GM20431 (cell line): ENCODE measurements around the gene PIP5KL1.

ENCODE experiments used
- in situ Hi-C: fragments of 300-500 bp; cut with MseI, MboI; formaldehyde crosslinking; loops from one replicate; pipeline ENCODE4 v1.15.0; 2020; ENCODE audit warnings: low sequenced_read_pairs; ENCODE audit not compliant: unreplicated experiment

PIP5KL1 gene, protein sequence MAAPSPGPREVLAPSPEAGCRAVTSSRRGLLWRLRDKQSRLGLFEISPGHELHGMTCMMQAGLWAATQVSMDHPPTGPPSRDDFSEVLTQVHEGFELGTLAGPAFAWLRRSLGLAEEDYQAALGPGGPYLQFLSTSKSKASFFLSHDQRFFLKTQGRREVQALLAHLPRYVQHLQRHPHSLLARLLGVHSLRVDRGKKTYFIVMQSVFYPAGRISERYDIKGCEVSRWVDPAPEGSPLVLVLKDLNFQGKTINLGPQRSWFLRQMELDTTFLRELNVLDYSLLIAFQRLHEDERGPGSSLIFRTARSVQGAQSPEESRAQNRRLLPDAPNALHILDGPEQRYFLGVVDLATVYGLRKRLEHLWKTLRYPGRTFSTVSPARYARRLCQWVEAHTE

DNA sequence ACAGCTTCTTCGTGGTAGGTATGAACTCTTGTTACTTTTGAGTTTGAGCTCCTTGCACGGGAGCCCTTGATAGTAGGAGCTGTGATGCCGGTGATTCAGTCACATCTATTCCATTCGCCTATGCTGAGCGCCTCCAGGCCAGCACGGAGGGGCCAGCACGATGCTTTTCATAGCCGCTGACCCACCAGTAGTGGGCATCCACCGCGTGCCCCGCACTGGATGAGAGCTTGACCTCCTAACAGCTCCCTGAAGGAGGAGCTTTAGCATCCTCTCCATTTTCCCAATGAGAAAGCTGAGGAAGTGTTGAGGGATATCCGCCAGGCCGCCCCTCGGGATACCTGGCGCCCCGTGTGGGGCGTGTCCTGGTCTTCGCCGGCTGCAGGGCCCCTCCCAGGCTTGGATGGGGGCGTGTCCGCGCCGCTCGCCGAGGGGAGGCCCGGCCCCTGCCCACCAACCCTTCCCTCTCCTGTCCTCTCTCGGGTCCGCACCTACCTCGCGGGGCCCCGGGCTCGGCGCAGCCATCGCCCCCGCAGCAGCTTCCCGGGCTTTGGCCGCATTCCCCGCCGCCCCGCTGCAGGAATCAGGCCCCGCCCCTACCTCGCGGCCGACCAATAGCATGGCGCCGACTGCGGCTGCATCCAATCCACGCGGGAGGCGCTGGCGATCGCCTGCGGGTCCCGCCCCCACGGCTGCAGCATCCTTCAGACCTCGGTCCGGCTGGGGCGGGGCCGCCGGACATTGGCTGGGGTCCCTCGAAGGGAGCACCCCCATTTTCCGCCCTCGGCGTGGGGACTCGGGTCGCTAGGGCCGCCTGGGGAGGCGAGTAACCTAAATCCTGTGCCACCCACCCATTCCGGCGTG is at the start of gene PIP5KL1:
Gene PIP5KL1 (minus strand): TSS at position 547 of the 861 bp plus-strand sequence. CDS start 25 bp downstream, at position 522.
- in situ Hi-C loops, result no loop called here

DNA sequence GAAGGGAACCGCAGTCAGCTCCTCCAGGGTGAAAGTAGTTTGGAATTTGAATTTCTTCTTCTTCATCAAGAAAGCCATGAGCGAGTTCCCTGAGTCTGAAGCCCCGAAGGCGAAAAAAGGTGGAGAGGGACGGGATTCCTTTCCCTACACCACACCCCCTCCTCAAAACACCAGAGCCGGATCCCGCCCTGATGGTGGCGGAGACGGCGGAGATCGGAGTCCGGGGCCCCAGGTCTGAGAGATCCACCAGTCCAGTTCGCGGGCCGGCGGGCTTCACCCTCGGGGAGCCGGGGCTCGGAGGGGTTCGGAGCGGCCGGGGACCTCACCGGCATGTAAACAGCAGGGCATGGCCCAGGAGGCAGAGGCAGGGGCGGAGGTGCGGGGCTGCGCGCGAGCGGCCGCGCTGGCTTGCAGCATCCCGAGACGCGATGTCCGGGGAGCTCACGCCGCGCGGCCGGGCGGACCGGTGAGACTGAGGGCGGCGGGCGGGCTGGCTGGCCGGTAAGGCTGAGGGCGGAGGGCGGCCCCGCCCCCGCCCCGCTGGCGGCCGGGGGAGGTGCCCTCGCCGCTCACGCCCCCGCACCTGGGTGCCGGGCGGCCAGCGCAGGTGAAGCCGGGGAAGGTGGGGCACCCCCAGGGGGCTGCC is 49.6 kb upstream of the PIP5KL1 start:
- in situ Hi-C loops, result no loop called here

DNA sequence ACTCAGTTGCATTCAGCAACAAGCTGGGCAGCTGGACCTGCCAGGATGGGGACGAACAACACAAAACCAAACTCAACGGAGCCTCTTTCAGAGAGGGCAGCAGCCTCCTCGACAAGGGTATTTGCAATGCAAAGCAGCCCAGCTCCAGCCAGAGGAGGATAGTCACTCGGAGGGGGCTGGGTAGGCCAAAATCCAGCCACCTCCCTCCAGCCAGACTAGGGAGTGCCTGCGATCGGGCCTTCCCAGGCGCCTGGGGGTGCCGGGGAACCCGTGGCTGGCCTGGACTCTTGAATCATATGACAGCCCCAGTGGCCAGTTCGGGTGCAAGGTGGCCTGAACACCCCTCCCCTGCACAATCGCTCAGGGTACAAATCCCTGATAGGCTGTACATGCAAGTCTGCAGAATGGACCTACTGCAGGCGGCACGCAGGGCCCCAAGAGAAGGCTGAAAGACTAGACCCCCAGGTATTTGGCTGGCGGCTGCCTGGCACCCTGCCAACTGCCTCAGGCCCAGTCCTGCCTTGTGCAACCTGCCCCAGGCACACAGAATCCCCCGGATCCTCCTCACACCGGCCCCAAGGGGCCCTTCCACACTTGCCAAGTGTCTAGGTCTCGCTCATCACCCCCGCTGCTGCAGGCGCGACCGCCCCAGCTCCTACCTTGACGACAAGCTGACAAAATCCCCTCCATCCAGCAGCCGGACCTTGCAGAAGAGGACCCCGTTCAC is 48.9 kb upstream of the PIP5KL1 start:
- in situ Hi-C loops, result no loop called here

DNA sequence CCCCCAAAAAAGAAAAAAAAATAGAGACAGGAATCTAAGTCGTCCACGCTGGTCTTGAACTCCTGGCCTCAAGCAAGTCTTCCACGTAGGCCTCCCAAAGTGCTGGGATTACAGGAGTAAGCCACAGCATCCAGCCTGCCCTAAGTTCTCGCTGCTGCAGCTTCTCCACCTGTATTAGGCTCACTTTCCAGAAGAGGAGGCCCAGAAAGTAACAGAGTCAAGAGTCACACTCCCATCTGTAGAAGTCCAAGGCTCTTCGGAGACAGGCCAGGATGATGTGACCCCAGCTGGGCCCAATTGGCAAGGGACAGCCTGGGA is 48.4 kb upstream of the PIP5KL1 start:
- in situ Hi-C loops, result no loop called here

DNA sequence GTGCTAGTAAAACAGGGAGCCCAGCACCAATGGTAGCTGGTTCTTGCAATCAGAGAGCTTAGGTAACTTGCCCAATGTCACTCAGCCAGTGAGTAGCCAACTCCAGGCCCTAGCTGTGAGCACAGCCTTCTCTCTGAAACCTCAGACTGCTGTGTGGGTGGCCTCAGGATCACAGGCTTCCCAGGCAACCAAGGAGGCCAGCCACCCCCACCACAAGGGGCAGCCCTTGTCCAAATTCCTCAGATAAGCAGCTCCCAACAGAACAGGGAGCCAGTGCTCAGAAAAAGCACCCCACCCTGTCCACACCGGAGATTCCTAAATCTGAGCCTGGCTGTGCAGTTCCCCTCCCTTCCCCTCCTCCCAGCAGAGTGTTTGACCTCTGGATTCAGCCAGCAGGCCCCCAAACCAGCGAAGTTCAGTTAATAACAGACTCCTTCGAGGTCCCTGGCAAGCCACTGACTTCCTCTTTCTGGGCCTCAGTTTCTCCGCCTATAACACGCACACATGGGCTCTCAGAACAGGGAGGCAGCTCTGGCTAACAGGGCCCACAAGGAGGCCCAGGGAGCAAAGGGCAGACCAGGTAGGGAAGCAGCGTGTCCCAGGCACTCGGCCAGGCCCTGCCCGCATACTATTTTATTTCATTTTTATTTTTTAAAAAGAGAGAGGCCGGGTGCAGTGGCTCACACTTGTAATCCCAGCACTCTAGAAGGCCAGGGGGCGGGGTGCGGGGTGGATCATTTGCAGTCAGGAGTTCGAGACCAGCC is 47.5 kb upstream of the PIP5KL1 start:
- in situ Hi-C loops, result no loop called here

DNA sequence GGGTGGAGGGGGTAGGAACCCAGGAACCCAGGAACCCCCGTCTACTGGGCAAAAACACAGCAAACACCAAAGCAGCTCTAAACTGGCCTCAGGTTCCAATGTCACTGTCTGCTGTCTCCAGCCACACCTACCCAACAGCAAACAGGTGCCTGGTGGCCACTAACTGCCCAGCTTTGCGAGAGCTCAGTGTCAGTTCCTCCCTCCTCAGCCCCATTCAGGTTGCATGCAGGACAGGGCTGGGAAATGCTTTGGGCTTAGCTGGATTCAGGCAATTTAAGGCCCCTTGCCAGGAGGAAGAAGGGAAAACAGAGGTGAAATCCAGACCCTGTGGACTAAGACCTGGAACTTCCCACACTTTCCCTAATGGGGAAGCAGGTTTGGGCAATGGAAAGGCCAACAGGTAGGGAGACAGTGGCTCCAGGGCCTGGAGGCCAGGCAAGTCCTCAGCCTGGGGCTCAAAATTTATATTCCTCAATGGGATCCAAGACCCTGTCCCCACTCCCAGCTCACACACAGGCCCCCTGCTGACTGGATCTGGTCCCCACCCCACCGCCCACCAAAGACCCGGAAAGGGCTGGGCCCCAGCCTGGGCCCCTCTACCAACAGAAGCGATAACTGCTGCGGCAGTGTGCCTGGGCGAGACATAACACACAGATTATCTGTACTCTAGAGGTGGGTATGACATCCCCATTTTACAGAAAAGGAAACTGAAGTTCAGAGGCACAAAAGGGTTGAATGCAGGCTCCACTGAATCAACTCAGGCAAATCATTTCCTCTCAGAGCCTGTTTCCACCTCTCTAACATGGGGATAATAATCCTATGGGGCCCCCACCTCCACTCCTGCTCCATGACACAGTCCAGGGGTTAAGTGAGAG is 46.7 kb upstream of the PIP5KL1 start:
- in situ Hi-C loops, result no loop called here

DNA sequence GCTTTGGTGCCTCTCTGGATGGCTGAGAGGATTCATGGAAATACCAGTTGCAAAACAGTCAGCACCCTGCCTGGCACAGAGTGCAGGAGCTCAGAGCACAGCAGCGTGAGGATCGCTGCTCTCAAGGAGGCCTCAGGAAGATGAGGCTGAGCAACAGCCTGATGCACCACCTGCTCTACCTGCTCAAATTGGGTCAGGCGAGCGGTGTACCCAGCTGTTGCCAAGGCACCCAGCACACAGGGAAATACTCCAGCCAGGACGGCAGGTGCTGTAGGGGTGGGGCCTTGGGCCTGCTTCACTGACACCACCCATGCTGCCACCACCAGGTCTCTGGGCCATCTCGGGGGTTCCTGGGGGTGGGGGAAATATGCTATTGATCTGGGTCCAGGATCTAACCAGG is 45.9 kb upstream of the PIP5KL1 start:
- in situ Hi-C loops, result no loop called here

DNA sequence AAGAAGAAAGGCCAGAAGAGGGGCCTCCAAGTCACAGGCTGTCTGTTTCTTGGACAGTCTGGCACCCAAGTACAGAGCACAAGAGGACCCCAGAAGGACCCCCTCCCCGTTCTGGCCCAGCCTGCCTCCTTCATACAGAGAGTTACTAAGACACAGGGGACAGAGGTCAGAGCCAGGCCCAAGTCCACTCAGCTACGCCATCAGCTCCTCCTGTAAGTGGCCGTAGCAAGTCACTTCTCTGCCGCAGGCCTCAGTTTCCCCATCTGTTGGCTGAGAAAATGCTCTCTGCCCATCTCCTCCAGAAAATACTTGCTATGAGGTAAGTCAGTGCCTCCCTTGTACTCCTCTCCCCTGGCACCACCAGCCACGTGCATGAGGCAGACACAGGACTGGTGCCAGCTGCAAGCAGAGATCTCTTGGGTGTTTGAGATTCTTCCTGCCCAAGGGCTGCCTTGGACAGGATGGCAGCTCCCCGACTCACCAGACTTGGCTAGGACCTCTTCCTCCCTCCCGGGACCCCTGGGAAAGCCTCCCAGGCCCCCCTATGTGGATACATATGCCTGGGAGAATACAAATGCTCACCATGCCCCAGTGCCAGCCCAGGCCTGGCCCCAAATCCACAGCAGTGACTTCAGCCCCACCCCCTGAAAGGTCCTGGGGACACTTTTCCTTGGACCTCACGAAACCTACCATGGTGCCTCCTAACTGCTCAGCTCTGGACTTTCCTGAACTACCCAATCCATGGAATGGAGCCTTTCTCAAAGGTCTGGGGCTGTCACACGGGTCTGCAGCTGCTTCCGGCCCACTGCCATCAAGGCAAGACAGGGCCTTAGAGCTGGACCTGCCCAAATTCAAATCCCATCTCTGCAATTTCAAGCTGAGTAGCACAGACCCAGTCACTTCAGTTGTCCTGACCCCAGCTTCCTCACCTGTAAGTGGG is 45.1 kb upstream of the PIP5KL1 start:
- in situ Hi-C loops, result no loop called here

DNA sequence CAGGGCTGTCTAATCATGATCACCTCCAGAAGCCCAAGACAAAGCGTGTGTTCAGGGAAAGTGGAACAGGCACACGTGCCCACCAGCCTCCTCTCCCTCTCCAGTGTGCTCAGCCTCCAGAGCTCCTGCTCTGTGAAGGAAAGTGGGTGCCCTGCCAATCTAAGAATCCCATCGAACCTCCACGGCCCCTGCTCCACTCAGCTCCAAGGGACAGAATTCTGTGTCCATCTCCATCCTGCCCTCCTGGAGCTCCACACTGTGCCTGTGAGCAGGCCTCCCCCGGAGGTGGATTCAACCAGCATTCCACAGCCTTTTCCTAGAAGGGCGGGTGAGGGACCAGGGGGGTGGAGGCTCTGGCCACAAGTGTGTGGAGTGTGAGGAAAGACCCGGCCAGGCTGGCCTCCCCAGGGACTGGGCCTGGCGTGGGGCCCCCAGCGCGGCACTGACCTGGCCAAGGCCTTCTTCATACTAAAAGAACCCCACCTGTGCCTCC is 44.2 kb upstream of the PIP5KL1 start:
- in situ Hi-C loops, result no loop called here

DNA sequence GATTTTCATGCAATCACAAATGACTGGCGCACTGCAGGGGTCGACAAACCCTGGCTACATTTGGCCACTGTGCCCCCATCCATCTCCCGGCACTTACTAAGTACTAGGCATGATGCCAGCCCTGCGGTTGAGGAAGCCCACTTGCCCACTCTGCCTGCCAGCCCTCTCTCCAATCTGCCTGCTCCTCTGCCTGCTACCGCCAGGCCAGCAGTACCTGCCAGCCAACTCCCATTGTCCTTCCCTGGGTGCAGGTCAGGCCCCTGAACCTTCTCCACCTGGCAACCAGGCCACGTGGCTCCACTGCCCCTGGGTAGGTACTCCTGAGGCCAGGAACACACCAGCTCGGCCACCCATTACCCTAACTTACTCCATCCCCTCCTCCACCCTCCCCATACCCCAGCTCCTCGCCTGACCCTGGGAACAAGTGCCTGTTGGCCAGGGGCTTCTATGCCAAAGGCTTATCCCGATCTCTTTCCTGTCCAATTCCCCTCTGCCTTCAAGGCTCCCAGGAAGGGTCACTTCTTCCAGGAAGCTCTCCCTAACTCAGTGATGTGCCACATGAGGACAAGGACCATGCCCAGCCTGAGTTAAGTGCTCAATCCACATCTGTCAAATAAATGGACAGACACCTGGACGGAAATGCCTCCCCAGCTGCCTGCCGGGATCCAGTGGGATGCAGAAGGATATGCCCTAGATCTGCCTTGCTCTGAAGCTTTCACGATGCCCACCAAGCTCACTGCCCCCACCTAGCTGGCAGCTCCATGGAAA is 43.6 kb upstream of the PIP5KL1 start:
- in situ Hi-C loops, result no loop called here

DNA sequence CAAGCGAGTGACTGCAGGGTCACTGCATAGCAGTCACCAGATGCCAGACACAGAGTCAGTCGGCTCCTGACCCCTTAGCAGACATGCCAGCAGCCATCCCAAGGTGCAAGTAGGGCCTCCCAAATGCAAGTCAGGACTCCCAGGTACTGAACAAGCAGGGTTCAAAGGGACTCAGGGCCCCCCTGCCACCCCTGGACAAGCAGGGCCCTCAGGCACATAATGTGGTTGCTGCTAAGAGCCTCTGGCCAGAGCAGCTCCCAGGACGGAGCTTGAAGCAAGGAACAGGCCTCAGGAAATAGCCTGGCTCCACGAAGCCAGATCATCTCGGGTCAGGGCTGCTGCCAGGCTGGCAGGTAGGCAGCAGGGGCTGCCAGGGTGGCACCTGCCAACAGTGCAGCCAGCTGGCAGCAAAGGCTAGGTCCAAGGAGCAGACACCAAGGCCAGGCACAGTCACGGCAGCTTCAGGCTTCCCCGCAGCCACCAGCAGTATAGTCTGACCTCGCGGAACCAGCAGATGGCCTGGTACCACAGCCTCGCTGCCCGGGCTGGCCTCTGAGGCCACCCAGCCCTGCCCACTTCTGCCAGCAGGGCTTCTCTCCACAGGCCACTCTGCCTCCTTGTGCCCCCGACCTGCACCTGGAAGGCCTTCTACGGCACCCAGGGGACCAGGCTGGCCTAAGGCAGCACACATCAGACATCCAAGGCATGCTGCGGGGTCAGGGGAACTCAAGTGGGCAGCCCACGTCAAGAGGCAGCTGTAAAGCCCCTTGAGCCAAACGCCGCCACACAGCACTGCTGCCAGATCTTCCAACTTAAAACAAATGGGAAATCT is 42.8 kb upstream of the PIP5KL1 start:
- in situ Hi-C loops, result no loop called here

DNA sequence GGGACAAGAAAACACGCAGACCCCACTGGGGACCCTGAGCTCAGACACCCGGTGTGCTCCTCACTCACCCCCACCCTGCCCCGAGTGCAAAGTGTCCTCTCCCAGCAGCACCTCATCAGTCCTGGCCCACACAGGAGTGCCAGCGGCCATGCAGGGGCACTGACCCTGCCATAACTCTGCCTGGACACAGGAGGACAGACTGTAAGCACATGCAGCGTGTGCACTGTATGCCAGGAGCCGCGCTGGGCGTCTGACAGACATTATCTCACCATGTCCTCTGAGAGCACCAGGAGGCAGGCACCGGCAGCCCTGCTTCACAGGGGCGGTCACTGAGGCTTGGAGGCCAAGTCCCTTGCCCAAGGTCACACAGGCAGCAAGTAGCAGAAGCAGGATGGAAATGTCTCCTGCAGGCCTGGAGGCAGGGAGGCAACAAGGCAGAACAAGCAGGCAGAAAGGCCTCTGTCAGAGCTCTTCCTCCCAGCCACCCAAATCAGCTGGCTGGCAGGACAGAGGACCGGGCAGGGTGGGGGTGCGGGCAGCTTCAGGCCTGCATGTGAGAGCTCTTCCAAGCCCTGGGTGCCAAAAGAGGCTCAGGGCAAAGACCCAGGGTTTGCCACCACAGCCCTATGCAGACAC is 41.8 kb upstream of the PIP5KL1 start:
- in situ Hi-C loops, result no loop called here

DNA sequence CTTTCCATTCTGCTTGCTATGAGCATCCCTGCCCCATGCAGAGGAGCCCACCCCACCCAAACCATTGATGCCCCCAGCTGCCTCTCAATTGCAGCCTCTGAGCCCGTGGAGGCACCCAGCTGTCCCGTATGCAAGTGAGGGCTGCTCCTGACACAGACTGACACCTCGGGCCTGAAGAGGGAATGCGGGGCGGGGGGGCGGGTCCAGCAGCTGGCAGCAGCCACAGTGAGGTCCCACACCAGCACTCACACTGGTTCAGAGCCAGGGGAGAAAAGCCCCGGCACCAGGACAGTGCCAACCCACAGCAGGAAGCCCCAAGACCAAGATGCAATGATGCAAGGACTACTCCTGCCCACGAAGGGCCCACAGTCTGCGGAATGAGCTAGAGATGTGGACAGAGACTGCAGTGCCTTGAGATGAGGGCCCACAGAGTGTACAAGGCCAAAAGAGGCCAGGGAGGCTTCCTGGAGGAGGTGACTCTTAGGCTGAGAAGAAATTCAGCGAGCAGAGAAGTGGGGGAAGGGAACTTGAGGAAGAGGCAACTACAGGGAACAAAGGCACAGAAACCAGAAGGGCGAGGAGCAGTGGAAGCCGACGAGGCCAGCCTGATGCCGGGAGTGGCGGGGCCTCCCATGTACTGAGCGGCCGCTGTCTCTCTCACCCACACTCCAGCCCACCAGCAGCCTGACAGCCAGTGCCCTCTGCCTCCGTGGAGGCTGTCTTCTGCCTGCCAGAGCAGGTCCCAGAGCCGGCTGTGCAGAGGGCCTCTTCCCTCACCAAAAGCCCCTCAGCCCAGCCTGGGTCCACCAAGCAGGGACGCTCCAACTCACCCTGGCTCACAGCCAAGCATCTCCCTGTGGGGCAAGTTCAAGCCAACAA is 41.0 kb upstream of the PIP5KL1 start:
- in situ Hi-C loops, result no loop called here
